CD14-positive monocyte (primary cell): Measurements from ENCODE around the gene VARS1. TPM values are rescaled to one million over a fixed set of nuclear protein-coding genes. Genes with fewer than 3 reads are reported as not detected.

ENCODE experiments used
- DNase-seq, 3 donors: peaks; one replicate each; pipeline ENCODE4 v3.0.0-alpha.2; 2011 to 2022
- H2AFZ ChIP-seq: 2 replicates; pipeline ENCODE4 v1.6.0; 2012; ENCODE audit warnings: mild to moderate bottlenecking, low read depth, low read length, inconsistent platforms; ENCODE audit not compliant: insufficient read depth, poor library complexity, severe bottlenecking
- H3K27ac ChIP-seq, 2 donors: 1 replicate in 1 of 2; 2 replicates in 1 of 2; pipeline ENCODE4 v1.5.1; 2012 to 2013; ENCODE audit warnings: low read length in 2 of 2, control low read depth in 1 of 2, inconsistent platforms in 1 of 2, low read depth in 1 of 2, mild to moderate bottlenecking in 1 of 2
- H3K27me3 ChIP-seq, 2 donors: one replicate each; pipeline versions ENCODE4 v1.6.0 to v1.6.1; 2011 to 2013; ENCODE audit warnings: low read length in 2 of 2; ENCODE audit not compliant: control insufficient read depth in 2 of 2, insufficient read depth in 2 of 2
- H3K36me3 ChIP-seq, 2 donors: replicated peaks in 1 of 2; 1 replicate in 1 of 2; 2 replicates in 1 of 2; pipeline versions ENCODE4 v1.5.1 to v1.6.1; 2012 to 2013; ENCODE audit warnings: low read length in 2 of 2, control low read depth in 1 of 2, inconsistent platforms in 1 of 2, mild to moderate bottlenecking in 1 of 2; ENCODE audit not compliant: insufficient read depth in 2 of 2, control insufficient read depth in 1 of 2
- H3K4me1 ChIP-seq, 2 donors: 1 replicate in 1 of 2; 2 replicates in 1 of 2; pipeline versions ENCODE4 v1.5.1 to v1.6.1; 2012 to 2013; ENCODE audit warnings: low read length in 2 of 2, control low read depth in 1 of 2, inconsistent platforms in 1 of 2, mild to moderate bottlenecking in 1 of 2, moderate library complexity in 1 of 2; ENCODE audit not compliant: insufficient read depth in 2 of 2, control insufficient read depth in 1 of 2
- H3K4me2 ChIP-seq: replicated peaks from 2 replicates; pipeline ENCODE3; 2012; ENCODE audit warnings: low read length, moderate library complexity, mild to moderate bottlenecking; ENCODE audit not compliant: poor library complexity, severe bottlenecking; ENCODE audit errors: extremely low read depth
- H3K4me3 ChIP-seq, 3 experiments: fragments of 200-600 bp in 1 of 3; sonication (generic) in 1 of 3; replicated peaks in 1 of 3; 1 replicate in 2 of 3; 2 replicates in 1 of 3; pipeline ENCODE4 v1.5.1; 2011 to 2013; ENCODE audit warnings: low read length in 3 of 3, mild to moderate bottlenecking in 3 of 3, control low read depth in 2 of 3, low read depth in 2 of 3, inconsistent platforms in 1 of 3, moderate library complexity in 1 of 3
- H3K79me2 ChIP-seq: 2 replicates; pipeline ENCODE4 v1.6.0; 2012; ENCODE audit warnings: mild to moderate bottlenecking, control low read depth, inconsistent platforms, low read length, moderate library complexity; ENCODE audit not compliant: insufficient read depth
- H3K9ac ChIP-seq: 2 replicates; pipeline ENCODE4 v1.6.0; 2017; ENCODE audit warnings: low read length, mild to moderate bottlenecking; ENCODE audit not compliant: insufficient read depth, poor library complexity, severe bottlenecking
- H3K9me3 ChIP-seq, 2 donors: replicated peaks in 1 of 2; 1 replicate in 1 of 2; 2 replicates in 1 of 2; pipeline versions ENCODE4 v1.5.1 to v1.6.1; 2012 to 2013; ENCODE audit warnings: low read length in 2 of 2, control low read depth in 1 of 2; ENCODE audit not compliant: control insufficient read depth in 1 of 2, insufficient read depth in 1 of 2
- H4K20me1 ChIP-seq: 2 replicates; pipeline ENCODE4 v1.6.0; 2012; ENCODE audit warnings: mild to moderate bottlenecking, low read length, control low read depth, moderate library complexity; ENCODE audit not compliant: insufficient read depth
- H3K27ac Mint-ChIP-seq, 7 donors: one replicate each; pipeline ENCODE4 v1.8.0; 2020; ENCODE audit warnings: mild to moderate bottlenecking in 7 of 7, mixed read lengths in 7 of 7, moderate library complexity in 6 of 7, inconsistent platforms in 2 of 7
- H3K27me3 Mint-ChIP-seq, 3 donors: one replicate each; pipeline ENCODE4 v1.8.0; 2021 to 2022; ENCODE audit warnings: low read depth in 3 of 3, mild to moderate bottlenecking in 3 of 3, mixed read lengths in 3 of 3, moderate library complexity in 3 of 3, inconsistent platforms in 1 of 3
- H3K36me3 Mint-ChIP-seq, 2 donors: one replicate each; pipeline ENCODE4 v1.8.0; 2020; ENCODE audit warnings: mixed read lengths in 2 of 2, inconsistent platforms in 1 of 2, mild to moderate bottlenecking in 1 of 2
- H3K4me1 Mint-ChIP-seq: one replicate; pipeline ENCODE4 v1.8.0; 2020; ENCODE audit warnings: mild to moderate bottlenecking, mixed read lengths
- H3K4me3 Mint-ChIP-seq, 2 donors: one replicate each; pipeline ENCODE4 v1.8.0; 2020; ENCODE audit warnings: mild to moderate bottlenecking in 2 of 2, mixed read lengths in 2 of 2, moderate library complexity in 1 of 2
- H3K9me3 Mint-ChIP-seq, 7 donors: one replicate each; pipeline ENCODE4 v1.8.0; 2020 to 2022; ENCODE audit warnings: mixed read lengths in 7 of 7, mild to moderate bottlenecking in 6 of 7, moderate library complexity in 6 of 7, inconsistent platforms in 2 of 7
- WGBS: methylation state at CpG from one replicate; pipeline ENCODE4 v1.1.5; 2013; ENCODE audit warnings: missing lambda C conversion rate; ENCODE audit not compliant: insufficient coverage; 5-methylcytosine and 5-hydroxymethylcytosine counted together
- intact Hi-C, 2 donors: fragments of 100-400 bp; cut with micrococcal nuclease; formaldehyde crosslinking; loops; one replicate each; pipeline versions ENCODE4 v1.15.0 to v1.15.1; 2023
- polyA plus RNA-seq, 3 donors: library from polyadenylated mRNA; depleted of rRNA in 1 of 3; unstranded in 2 of 3; stranded (reverse) in 1 of 3; fragments of 300-500 nt in 2 of 3; fragments of >200 nt in 1 of 3; fragmentation: Illumina TruSeq in 2 of 3; gene quantifications; 1 replicate in 2 of 3; 2 replicates in 1 of 3; pipeline ENCODE4 v1.2.3, GENCODE V29; 2012 to 2021
- TF ChIP-seq, protein P1 (sequence below): fragments of 200-600 bp; IDR thresholded peaks from one replicate; pipeline ENCODE4 v1.8.0; 2022; ENCODE audit warnings: antibody characterized with exemption, mild to moderate bottlenecking

Gene VARS1
- polyA plus RNA-seq, 3 donors: 22.2 to 28.9 (median 27.3) TPM

DNA sequence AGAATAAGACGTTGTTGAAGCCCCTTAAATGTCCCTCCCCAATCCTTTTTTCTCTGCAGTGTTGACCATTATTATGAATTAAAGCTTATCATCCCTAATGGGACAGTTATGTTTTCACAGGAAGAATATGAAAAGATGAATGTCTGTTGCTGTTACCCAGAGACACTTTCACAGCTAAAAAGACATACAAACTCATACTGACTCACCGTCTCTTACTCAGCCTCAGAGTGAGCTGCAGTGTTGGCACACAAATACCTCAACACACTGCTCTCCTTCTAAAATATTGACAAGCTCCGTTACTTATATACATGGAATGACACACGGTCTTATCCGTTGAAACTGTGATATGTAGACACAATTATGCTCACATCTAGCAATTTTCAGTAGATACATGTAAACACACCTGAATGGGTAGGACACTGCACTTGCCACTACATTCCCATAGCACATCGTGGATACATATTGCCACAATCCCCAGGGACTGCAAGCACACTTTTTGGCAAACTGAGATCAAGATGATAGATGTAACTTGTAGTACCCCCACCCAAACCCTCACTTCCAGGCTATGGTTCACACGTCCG is 42.7 kb downstream of the VARS1 start:
- H3K27me3 Mint-ChIP-seq: no peaks in the 10 kb centered on the region
- Histone ChIP-seq H3K27ac (no peak overlapping the region), H3K4me3 (no peak overlapping the region), H3K79me2 (no peaks in the 10 kb centered on the region), H3K27me3 (no peaks in the 10 kb centered on the region), H3K4me1 (no peaks in the 10 kb centered on the region), H3K9ac (no peak overlapping the region), H3K9me3 (no peaks in the 10 kb centered on the region), H3K4me2 (no peak overlapping the region), H3K36me3 (peaks cover 2 to 6% of the 10 kb centered on the region in 2 donors), H4K20me1 (no peaks in the 10 kb centered on the region), H2AFZ (no peak overlapping the region)
- no peak overlapping the region for H3K4me3 Mint-ChIP-seq
- H3K27ac Mint-ChIP-seq: peak overlapping the region in 1 of 7 donors; percentile 31
- peaks cover 6 to 8% of the 10 kb centered on the region in 2 donors for H3K36me3 Mint-ChIP-seq
- intact Hi-C loops: no loop called here
- H3K9me3 Mint-ChIP-seq: no peaks in the 10 kb centered on the region
- no peak for DNase-seq
- TF ChIP-seq, protein P1, sequence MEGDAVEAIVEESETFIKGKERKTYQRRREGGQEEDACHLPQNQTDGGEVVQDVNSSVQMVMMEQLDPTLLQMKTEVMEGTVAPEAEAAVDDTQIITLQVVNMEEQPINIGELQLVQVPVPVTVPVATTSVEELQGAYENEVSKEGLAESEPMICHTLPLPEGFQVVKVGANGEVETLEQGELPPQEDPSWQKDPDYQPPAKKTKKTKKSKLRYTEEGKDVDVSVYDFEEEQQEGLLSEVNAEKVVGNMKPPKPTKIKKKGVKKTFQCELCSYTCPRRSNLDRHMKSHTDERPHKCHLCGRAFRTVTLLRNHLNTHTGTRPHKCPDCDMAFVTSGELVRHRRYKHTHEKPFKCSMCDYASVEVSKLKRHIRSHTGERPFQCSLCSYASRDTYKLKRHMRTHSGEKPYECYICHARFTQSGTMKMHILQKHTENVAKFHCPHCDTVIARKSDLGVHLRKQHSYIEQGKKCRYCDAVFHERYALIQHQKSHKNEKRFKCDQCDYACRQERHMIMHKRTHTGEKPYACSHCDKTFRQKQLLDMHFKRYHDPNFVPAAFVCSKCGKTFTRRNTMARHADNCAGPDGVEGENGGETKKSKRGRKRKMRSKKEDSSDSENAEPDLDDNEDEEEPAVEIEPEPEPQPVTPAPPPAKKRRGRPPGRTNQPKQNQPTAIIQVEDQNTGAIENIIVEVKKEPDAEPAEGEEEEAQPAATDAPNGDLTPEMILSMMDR: no peak
- no peaks in the 10 kb centered on the region for H3K4me1 Mint-ChIP-seq
- WGBS: 88% methylated on average over 4 of the region's 8 CpGs

DNA sequence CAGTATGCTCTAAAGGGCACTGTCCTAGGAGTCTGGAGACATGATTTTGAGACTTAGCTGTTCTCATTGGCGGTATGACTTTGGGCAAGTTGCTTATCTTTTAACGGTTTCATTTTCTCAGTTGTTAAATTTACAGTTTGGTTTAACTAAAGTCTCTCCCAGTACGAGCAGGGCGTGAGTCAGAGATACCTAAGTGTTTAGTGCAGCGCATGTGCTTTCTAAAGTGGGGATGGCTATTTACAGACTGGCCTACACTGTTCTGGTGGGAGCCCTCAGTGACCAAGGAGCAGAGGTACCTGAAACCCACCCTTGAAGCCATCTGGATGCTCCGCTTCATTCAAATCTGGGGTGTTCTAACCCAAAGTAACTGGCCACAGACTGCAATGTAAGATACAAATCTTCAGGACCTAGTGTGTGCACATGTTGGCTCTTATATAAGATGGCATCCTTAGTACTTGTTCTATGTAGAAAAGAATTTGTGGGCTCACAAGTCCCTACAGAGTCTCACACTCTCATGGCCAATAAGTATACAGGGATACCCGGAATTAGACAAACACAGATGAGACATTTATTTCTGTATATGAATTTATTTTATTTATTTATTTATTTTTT is 45.0 kb downstream of the VARS1 start:
- Mint-ChIP-seq H3K4me3 (no peak overlapping the region), H3K4me1 (no peaks in the 10 kb centered on the region), H3K27me3 (no peaks in the 10 kb centered on the region), H3K27ac (peak overlapping the region in 1 of 7 donors; percentile 25), H3K36me3 (peaks cover 12 to 20% of the 10 kb centered on the region in 2 donors), H3K9me3 (no peaks in the 10 kb centered on the region)
- no peak overlapping the region for H3K4me2 ChIP-seq
- no peak overlapping the region for H2AFZ ChIP-seq
- H4K20me1 ChIP-seq: no peaks in the 10 kb centered on the region
- H3K27ac ChIP-seq: no peak overlapping the region
- H3K27me3 ChIP-seq: no peaks in the 10 kb centered on the region
- DNase-seq: no peak
- H3K36me3 ChIP-seq: peaks cover 2 to 15% of the 10 kb centered on the region in 2 donors
- H3K4me3 ChIP-seq: no peak overlapping the region
- no peak overlapping the region for H3K9ac ChIP-seq
- no peaks in the 10 kb centered on the region for H3K79me2 ChIP-seq
- 98% methylated on average over 6 of the region's 7 CpGs for WGBS
- intact Hi-C loops: no loop called here
- no peaks in the 10 kb centered on the region for H3K4me1 ChIP-seq
- H3K9me3 ChIP-seq: no peaks in the 10 kb centered on the region
- TF ChIP-seq, protein P1: no peak
